C4-2B (cell line): Measurements from ENCODE around the gene TAB3.

Experiments
- H3K27ac ChIP-seq: fragments of 450-650 bp; 2 replicates; pipeline ENCODE4 v1.5.1; 2017
- CTCF ChIP-seq: fragments of 450-650 bp; conservative IDR thresholded peaks from 2 replicates; pipeline ENCODE4 v1.5.1; 2017; ENCODE audit warnings: mild to moderate bottlenecking
- ZFX ChIP-seq: fragments of 450-650 bp; IDR thresholded peaks from 2 replicates; pipeline ENCODE4 v1.6.1; 2017

The TAB3 gene

DNA sequence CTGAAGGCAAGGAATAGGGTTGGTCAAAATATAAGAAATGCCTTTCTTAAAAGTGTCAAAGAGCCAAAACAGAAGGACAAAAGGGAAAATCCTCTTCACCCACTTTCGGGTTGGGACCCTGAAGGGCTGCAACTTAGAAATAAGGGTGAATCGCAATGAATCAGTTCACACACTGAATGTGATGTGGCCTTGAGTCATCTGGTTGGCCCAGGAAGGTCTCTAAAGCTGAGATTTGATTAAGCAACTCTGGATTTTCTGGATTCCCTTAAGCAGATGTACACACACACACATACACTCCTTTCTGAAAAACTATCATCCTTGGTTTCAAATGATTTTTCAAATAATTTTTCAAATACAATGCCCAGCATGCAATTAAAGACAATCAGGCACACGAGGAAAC, 13.1 kb downstream of the TAB3 start:
- no peak overlapping the region for H3K27ac ChIP-seq
- TF ChIP-seq CTCF: no peak

DNA sequence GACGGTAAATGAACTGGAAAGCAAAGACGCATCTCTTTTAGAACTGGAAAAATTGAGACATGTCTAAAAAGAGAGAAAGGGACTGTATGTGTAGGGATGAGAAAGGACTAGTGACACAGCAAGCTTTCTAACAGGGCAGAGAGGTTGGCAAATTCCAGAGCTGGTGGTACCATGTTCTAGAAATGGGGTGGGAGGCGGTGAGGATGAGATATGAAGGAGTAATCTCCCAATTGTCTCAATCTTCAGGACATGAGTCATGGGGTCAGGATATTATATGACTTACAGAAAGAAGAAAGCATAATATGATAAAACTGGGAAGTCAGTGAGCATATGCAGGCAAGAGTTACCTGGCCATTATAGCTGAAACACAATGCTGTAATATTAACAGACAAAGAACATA, 14.2 kb downstream of the TAB3 start:
- no peak overlapping the region for H3K27ac ChIP-seq
- TF ChIP-seq ZFX (no peak), CTCF (no peak)

- no peak overlapping the region for H3K27ac ChIP-seq
- no peak for TF ChIP-seq ZFX
- TF ChIP-seq CTCF: no peak
Measured at GRCh38 chrX:30870572-30870971, 18.5 kb downstream of the TAB3 start.

- no peak for TF ChIP-seq CTCF
- TF ChIP-seq ZFX: no peak
- H3K27ac ChIP-seq: no peak overlapping the region
Measured at GRCh38 chrX:30865612-30866011, 23.4 kb downstream of the TAB3 start.

- no peak overlapping the region for H3K27ac ChIP-seq
- TF ChIP-seq ZFX (no peak), CTCF (peak; percentile 51)
Measured at GRCh38 chrX:30865015-30865414, 24.0 kb downstream of the TAB3 start.

GRCh38 chrX:30864383-30864785, 24.7 kb downstream of the TAB3 start:
- no peak overlapping the region for H3K27ac ChIP-seq
- TF ChIP-seq CTCF (no peak), ZFX (no peak)

GRCh38 chrX:30863974-30864373, 25.1 kb downstream of the TAB3 start:
- H3K27ac ChIP-seq: no peak overlapping the region
- TF ChIP-seq CTCF: no peak
- TF ChIP-seq ZFX: no peak
